Epidermal melanocyte (primary cell): ENCODE data around the gene MED8.

Experiments used
- DNase-seq: peaks from one replicate; pipeline ENCODE4 v3.0.0; 2011; ENCODE audit warnings: low spot score; ENCODE audit not compliant: insufficient read length

MED8 gene

DNA sequence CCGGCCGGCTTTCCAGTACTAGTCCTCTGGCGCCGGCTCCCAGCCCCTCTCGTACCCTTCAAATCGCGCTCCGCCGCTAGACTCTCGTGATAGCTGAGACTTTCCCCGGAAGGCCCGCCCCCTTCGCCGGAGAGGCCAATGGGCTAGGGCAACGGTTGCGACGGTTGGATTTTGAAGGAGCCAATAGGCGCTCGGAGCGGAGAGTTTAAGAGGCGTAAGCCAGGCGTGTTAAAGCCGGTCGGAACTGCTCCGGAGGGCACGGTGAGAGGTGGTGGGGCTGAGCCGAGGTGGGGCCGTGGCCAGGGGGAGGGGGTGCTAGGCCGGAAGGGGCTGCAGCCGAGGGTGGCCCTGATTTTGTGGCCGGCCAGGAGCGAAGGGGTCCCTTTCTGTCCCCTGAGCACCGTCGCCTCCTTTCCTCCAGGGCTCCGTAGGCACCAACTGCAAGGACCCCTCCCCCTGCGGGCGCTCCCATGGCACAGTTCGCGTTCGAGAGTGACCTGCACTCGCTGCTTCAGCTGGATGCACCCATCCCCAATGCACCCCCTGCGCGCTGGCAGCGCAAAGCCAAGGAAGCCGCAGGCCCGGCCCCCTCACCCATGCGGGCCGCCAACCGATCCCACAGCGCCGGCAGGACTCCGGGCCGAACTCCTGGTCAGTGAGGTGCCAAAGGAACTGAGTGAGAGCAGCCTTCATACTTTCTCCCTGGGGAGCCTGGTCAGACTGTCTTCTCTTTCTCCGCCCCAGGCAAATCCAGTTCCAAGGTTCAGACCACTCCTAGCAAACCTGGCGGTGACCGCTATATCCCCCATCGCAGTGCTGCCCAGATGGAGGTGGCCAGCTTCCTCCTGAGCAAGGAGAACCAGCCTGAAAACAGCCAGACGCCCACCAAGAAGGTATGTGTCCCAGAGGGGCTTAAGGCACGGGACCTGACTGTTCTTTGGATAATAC lies 30.6 kb downstream of the MED8 start, which contains the start of gene CDC20:
CDC20 (plus strand) TSS at position 236 of the 948 bp plus-strand sequence; CDS start at position 471, 235 bp downstream.
- DNase-seq: peak; percentile 91

DNA sequence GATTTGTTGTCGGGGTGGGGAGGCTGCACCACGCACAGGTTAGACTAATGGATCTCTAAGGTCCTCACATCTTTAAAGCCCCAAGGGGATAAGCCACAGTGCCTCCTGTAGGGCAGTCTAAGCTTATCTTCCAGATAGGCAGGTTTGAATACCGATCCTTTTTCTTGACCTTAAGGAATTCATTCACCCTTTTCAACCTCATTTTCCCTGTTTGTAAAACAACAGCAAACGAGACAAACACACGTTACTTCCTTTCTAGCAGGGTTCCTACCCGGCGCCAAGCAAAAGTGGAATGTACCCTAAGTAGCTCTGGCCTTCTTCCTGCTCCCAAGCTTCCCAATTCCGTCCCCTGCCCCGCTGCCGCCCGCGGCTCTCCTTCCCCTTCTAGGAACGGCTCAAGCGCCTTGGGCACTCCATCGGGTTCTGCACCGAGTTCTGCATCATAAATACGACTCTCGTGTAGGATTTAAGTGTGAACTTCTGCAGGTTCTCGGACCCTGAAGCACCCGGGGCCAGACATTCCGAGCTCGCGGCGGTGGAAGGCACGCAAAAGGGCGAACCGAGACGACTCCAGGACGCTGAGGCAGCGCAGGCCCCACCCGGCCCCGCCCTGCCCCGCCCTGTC lies 31.4 kb downstream of the MED8 start:
- no peak for DNase-seq

DNA sequence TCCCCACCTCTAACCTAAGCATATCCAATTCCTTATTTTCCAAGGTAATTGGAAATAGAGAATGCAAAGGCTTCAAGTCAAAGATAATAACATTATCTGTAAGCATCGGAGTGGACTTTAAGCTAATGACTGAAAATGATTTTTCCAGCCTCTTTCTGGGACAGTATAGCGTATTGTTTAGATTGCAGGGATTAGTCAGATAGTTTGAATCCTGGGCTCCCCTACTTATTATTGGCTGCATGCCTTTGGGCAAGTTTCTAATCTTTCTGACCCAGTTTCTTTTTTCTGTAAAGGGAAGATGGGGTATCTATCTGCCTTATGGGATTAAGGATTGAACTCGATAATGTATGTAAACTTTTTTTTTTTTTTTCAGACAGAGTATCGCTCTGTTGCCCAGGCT lies 32.3 kb downstream of the MED8 start:
- no peak for DNase-seq

DNA sequence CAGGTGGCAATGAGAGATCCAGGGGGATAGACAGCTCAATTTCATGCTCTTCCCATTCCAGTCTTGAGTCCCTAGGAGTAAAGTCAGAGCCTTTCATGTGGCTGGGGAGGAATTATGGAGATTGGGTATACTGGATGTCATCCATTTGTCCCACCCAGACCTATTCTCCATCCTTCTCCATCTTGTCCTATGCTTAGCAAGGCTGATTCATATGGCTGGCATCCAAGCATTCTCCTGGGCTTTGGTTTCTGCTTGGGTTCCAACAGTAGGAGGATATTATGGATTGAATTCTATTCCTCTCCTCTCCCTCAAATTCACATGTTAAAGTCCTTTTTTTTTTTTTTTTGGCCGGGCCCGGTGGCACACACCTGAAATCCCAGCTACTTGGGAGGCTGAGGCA lies 34.7 kb downstream of the MED8 start:
- no peak for DNase-seq

DNA sequence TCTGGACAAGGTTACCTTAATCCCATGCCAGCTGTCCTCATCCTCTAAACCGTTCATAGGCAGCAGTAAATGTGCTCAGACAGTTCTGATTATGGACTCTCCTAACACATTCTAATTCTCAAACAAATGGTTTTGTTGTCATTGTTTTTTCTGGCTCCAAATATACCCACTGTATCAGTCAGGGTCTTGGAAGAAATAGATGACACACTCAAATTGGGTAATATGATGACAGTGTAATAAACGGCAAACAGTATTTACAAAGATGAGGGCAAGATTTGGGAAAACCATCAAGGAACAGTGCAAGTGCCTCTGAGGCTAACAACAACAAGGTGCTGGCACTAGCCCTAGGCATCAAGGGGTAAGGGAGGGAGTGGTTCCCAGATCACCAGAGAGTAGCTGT lies 35.1 kb downstream of the MED8 start:
- DNase-seq: no peak

- DNase-seq: no peak
Observed at GRCh38 chr1:43352881-43353280, 36.7 kb downstream of the MED8 start.

- DNase-seq: no peak
Observed at GRCh38 chr1:43352351-43352705, 37.3 kb downstream of the MED8 start.

DNA sequence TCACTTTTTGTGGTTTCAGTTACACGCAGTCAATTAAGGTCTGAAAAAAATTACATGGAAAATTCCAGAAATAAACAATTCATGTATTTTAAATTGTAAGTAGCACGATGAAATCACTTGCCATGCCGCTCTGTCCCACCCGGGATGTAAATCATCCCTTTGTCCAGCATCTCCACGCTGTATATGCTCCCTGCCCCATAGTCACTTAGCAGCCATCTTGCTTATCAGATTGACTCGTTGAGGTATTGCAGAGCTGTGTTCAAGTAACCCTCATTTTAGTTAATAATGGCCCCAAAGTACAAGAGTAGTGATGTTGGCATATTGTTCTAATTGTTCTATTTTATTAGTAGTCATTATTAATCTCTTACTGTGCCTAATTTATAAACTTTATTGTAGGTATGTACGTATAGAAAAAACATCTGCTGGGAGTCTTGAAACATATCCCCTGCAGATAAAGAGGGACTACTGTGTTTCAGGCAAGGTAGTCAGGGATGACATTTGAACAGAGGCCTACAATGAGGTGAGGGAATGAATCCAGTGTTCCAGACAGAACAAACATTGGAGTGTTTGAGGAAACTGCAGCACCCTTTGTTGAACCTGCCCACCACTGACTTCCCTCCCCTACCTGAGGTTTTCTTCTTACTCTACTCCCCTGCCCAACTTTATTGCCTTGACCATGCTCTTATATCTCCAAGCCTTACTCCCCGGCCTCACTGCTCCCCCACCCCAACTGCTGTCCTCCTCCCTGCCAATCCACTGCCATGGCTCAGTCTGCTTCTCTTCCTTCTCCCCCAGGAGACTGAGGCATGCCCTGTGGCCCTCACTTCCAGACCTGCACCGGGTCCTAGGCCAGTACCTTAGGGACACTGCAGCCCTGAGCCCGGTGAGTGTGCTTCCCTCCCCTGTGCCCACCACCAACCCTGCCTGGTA lies 37.9 kb downstream of the MED8 start:
- no peak for DNase-seq

GRCh38 chr1:43350976-43351375 lies 38.6 kb downstream of the MED8 start:
- no peak for DNase-seq

- no peak for DNase-seq
Observed at GRCh38 chr1:43349594-43350306, 39.9 kb downstream of the MED8 start.

DNA sequence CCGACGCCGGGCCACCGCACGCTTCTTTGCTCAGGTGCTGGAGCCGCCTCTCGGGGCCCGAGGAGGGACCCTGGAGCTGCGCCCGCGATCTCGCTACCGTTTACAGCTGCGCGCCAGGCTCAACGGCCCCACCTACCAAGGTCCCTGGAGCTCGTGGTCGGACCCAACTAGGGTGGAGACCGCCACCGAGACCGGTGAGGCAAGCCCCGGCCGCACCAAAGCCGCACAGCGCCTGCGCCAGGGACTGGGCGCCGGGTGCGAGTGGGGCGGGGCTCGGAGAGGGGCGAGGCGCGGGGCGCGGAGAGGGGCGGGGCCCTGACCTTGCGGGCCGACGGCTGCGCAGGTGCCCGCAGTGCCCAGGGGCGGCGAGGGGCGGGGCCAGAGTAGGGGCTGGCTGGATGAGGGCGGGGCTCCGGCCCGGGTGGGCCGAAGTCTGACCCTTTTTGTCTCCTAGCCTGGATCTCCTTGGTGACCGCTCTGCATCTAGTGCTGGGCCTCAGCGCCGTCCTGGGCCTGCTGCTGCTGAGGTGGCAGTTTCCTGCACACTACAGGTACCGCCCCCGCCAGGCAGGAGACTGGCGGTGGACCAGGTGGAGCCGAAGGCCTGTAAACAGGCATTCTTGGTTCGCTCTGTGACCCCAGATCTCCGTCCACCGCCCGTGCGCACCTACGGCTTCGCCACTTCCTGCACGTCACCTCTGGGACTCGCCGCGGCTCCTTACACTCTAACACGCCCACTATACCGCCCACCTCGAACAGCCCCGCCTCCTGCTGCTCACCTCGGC lies 40.6 kb downstream of the MED8 start:
- DNase-seq: peak; percentile 39

DNA sequence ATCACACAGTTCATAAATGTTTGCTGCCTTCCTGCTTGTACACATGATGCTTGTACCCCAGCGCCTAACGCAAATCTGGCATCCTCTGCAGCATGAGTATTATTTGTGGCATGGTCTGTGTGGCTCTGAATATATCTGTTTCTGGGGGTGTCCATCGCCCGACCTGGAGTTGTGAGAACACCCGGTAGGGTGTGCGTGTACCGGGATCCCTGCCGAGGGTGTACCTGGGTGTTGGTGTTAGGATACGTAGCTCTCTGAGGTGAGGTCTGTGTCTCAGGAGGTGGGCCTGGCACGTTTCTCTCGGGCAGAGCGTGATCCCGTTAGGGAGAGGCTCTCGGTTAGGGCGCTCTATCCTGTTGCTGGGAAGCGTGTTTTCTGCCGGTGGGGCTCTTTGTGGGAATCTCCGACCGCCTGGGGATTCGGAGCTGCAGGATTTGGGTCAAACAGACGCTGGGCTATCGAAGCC lies 41.2 kb downstream of the MED8 start:
- no peak for DNase-seq

DNA sequence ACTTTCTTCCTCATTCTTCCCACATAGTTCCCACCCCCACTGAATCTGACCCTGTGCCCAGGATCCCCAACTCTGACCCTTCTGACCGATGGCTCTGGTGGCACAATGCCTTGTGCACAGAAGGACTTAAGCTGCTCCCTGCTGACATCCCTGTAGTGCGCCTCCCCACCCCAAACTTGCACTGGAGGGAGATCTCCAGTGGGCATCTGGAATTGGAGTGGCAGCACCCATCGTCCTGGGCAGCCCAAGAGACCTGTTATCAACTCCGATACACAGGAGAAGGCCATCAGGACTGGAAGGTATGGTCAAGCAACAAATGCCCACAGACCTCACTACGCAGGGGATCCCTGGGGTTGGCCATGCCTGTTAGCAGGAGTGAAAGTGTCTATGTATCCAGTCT lies 43.0 kb downstream of the MED8 start:
- no peak for DNase-seq

- no peak for DNase-seq
Observed at GRCh38 chr1:43345120-43345519, 44.5 kb downstream of the MED8 start.

DNA sequence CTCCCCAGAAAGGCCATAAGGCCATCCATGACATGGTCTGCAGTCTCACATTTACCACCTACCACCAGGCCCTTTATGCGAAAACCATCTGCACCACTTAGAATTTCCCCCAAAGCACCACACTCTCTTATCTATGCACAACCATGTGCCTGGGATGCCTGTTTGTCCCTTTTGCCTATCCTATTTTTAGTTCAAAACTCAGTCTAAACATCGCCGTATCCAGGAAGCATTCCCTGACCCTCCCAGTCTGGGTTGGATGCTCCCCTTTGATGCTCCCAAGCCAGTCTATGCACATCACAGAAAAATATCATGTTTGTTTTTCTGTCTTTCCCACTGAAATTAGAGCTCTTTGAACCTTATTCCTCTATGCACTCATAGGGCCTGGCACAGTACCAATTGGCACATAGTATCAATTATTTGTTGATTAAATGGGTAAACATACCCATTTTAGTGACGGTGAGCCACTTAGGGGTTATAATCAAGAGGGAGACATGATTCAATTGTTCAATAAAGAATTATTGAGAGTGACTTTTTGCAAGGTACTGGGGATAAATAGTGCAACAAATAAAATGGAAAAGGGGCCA lies 45.2 kb downstream of the MED8 start:
- DNase-seq: no peak

DNA sequence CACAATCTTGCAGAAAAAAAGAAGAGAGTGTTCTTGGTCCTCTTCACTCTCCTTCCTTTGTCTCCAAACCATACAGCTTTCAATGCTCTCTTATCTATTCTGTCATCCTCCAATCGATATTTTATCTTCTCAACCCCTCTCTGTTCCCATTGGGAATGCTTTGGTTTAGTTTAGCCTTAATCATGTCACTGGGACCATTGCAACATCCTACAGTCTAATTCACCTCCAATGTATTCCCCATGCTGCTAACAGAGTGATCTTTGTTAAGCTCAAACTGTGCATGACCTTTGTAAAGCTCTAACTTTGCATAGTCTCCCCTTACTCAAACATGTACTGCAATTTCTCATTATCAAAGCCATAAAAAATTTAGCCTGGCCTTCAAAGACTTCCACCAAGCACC lies 49.0 kb downstream of the MED8 start:
- DNase-seq: no peak

DNA sequence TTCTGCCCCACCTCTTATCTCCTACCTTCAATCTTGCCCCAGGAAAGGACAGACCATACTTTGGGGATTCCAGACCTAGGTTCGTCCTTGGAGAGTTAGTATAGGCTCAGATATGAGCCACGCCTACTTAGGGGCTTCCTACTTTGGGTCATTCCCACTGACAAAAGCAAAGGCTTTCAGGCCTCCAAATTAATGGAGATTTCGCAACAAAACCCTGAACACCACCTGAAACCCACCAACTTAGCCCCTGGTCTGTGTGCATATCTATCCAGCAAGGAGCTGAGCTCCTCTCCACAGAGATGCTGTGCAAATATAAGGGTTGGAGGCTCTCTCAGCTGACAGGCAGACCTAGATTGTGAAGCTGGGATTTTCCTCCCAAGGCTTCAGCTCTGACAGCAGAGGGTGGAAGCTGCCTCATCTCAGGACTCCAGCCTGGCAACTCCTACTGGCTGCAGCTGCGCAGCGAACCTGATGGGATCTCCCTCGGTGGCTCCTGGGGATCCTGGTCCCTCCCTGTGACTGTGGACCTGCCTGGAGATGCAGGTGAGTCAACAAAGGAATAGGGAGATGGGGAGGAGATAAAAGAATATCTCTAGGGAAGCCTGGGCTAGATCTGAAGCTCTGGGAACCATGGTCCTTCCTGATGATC lies 49.9 kb downstream of the MED8 start:
- DNase-seq: no peak

DNA sequence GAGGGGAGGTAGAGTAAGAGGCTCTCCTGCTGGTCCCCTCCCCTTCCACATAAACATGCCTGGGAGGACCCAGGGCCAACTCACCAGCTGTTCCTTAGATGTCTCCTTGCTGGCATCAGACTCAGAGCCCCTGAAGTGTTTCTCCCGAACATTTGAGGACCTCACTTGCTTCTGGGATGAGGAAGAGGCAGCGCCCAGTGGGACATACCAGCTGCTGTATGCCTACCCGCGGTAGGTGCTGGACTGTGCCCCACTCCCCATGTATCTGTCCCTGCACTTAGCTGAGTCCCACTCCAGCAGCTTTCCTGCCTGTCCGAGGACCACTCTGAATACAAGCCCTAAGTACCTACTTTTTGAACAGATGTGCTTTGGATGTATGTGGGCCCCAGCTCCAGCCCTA lies 51.6 kb downstream of the MED8 start:
- DNase-seq: no peak

- DNase-seq: no peak
Observed at GRCh38 chr1:43337588-43337987, 52.0 kb downstream of the MED8 start, which contains the start of gene MPL. Gene MPL, plus strand, starts transcription at chr1:43337818. Its CDS starts 31 bp downstream, at chr1:43337849.
